ENCODE data around the gene B3GNT8.
A peak's percentile ranks its signal among the peaks of the same experiment; 100 is the strongest.

Gene B3GNT8

GRCh38 chr19:41455936-41456335 is 28.8 kb upstream of the B3GNT8 start:
- H3K9ac ChIP-seq (ENCODE audit: low read depth, low read length, poor library complexity, severe bottlenecking) = no peak overlapping the region
- H3K36me3 ChIP-seq (ENCODE audit: insufficient read depth, low read length) = no peaks in the 10 kb centered on the region
- H2AFZ ChIP-seq (ENCODE audit: low read length) = no peak overlapping the region
- H3K9me3 ChIP-seq (ENCODE audit: insufficient read depth, low read depth, low read length) = no peaks in the 10 kb centered on the region
- no peaks in the 10 kb centered on the region for H4K20me1 ChIP-seq (ENCODE audit: insufficient read depth, low read length, poor library complexity, severe bottlenecking)
- no peaks in the 10 kb centered on the region for H3K79me2 ChIP-seq (ENCODE audit: insufficient read depth, low read length)
- H3K4me3 ChIP-seq (ENCODE audit: low read length, poor library complexity, severe bottlenecking) = no peak overlapping the region
- no peaks in the 10 kb centered on the region for H3K27me3 ChIP-seq (ENCODE audit: insufficient read depth, low read length, poor library complexity, severe bottlenecking)
- no peak for TF ChIP-seq EZH2phosphoT487 (IDR thresholded peaks at IDR 0.05; ENCODE audit: borderline replicate concordance)
- no peak for TF ChIP-seq CTCF (conservative IDR thresholded peaks at IDR 0.05; ENCODE audit: low read length)
- H3K9me2 ChIP-seq (replicated peaks; ENCODE audit: low read depth, low read length) = no peaks in the 10 kb centered on the region
- H3F3A ChIP-seq (ENCODE audit: low read depth) = no peaks in the 10 kb centered on the region
- no peaks in the 10 kb centered on the region for H3K4me1 ChIP-seq (ENCODE audit: insufficient read depth, low read length, poor library complexity, severe bottlenecking)
- no peak overlapping the region for H3K4me2 ChIP-seq (ENCODE audit: low read depth, low read length, poor library complexity, severe bottlenecking)

GRCh38 chr19:41452584-41453275 is 25.6 kb upstream of the B3GNT8 start:
- Histone ChIP-seq H3F3A (ENCODE audit: low read depth) (no peaks in the 10 kb centered on the region), H3K9me3 (ENCODE audit: insufficient read depth, low read depth, low read length) (no peaks in the 10 kb centered on the region), H3K4me3 (ENCODE audit: low read length, poor library complexity, severe bottlenecking) (no peak overlapping the region), H3K79me2 (ENCODE audit: insufficient read depth, low read length) (no peaks in the 10 kb centered on the region), H3K36me3 (ENCODE audit: insufficient read depth, low read length) (no peaks in the 10 kb centered on the region), H3K27me3 (ENCODE audit: insufficient read depth, low read length, poor library complexity, severe bottlenecking) (no peaks in the 10 kb centered on the region), H3K9me2 (replicated peaks; ENCODE audit: low read depth, low read length) (no peaks in the 10 kb centered on the region), H3K4me1 (ENCODE audit: insufficient read depth, low read length, poor library complexity, severe bottlenecking) (no peaks in the 10 kb centered on the region), H3K4me2 (ENCODE audit: low read depth, low read length, poor library complexity, severe bottlenecking) (no peak overlapping the region), H3K9ac (ENCODE audit: low read depth, low read length, poor library complexity, severe bottlenecking) (no peak overlapping the region), H4K20me1 (ENCODE audit: insufficient read depth, low read length, poor library complexity, severe bottlenecking) (no peaks in the 10 kb centered on the region), H2AFZ (ENCODE audit: low read length) (no peak overlapping the region)
- TF ChIP-seq CTCF (conservative IDR thresholded peaks at IDR 0.05; ENCODE audit: low read length) = no peak
- TF ChIP-seq EZH2phosphoT487 (IDR thresholded peaks at IDR 0.05; ENCODE audit: borderline replicate concordance) = no peak

- Histone ChIP-seq H3F3A (ENCODE audit: low read depth) (no peaks in the 10 kb centered on the region), H3K4me3 (ENCODE audit: low read length, poor library complexity, severe bottlenecking) (no peak overlapping the region), H3K9me3 (ENCODE audit: insufficient read depth, low read depth, low read length) (no peaks in the 10 kb centered on the region), H3K9ac (ENCODE audit: low read depth, low read length, poor library complexity, severe bottlenecking) (no peak overlapping the region), H2AFZ (ENCODE audit: low read length) (peak overlapping the region; percentile 60), H3K9me2 (replicated peaks; ENCODE audit: low read depth, low read length) (no peaks in the 10 kb centered on the region), H3K4me1 (ENCODE audit: insufficient read depth, low read length, poor library complexity, severe bottlenecking) (no peaks in the 10 kb centered on the region), H3K79me2 (ENCODE audit: insufficient read depth, low read length) (no peaks in the 10 kb centered on the region), H3K4me2 (ENCODE audit: low read depth, low read length, poor library complexity, severe bottlenecking) (peak overlapping the region; percentile 68), H3K27me3 (ENCODE audit: insufficient read depth, low read length, poor library complexity, severe bottlenecking) (no peaks in the 10 kb centered on the region), H4K20me1 (ENCODE audit: insufficient read depth, low read length, poor library complexity, severe bottlenecking) (no peaks in the 10 kb centered on the region), H3K36me3 (ENCODE audit: insufficient read depth, low read length) (no peaks in the 10 kb centered on the region)
- no peak for TF ChIP-seq EZH2phosphoT487 (IDR thresholded peaks at IDR 0.05; ENCODE audit: borderline replicate concordance)
- no peak for TF ChIP-seq CTCF (conservative IDR thresholded peaks at IDR 0.05; ENCODE audit: low read length)
These were observed 22.6 kb upstream of the B3GNT8 start for GRCh38 chr19:41449865-41450178.
